Pulmonary artery endothelial cell (primary cell): ENCODE results near the gene KCNK3. TPM values are rescaled to one million over a fixed set of nuclear protein-coding genes. Genes with fewer than 3 reads are reported as not detected.
"Not testable (repeated sequence)": the region's sequence is repeated elsewhere in the genome, so short reads cannot be mapped to it uniquely, and the experiment has no call there.

Experiments used
- DNase-seq: peaks from one replicate; pipeline ENCODE4 v3.0.0-alpha.2; 2011; ENCODE audit warnings: low read depth, low spot score
- total RNA-seq: library from RNA; depleted of rRNA; stranded (reverse); fragments of >200 nt; gene quantifications from 2 replicates; pipeline ENCODE4 v1.2.3, GENCODE V29; 2014

Gene KCNK3
- not detected in 2 replicates for total RNA-seq

- DNase-seq = no peak
Measured at GRCh38 chr2:26692279-26692896, at the start of gene KCNK3. Gene KCNK3 (plus strand): TSS chr2:26692722. CDS start chr2:26692876, 154 bp downstream.

- DNase-seq = no peak
Measured at GRCh38 chr2:26644188-26644835, 48.2 kb upstream of the KCNK3 start.

GRCh38 chr2:26645762-26646161 lies 46.8 kb upstream of the KCNK3 start:
- no peak for DNase-seq

- no peak for DNase-seq
Measured at GRCh38 chr2:26646986-26647672, 45.4 kb upstream of the KCNK3 start.

- DNase-seq = no peak
Measured at GRCh38 chr2:26647981-26648380, 44.5 kb upstream of the KCNK3 start.

GRCh38 chr2:26648516-26648915 lies 44.0 kb upstream of the KCNK3 start:
- DNase-seq = no peak

GRCh38 chr2:26649322-26649721 lies 43.2 kb upstream of the KCNK3 start:
- no peak for DNase-seq

- no peak for DNase-seq
Measured at GRCh38 chr2:26649992-26650712, 42.4 kb upstream of the KCNK3 start.

GRCh38 chr2:26650713-26651469 lies 41.6 kb upstream of the KCNK3 start:
- DNase-seq = no peak

GRCh38 chr2:26651470-26651771 lies 41.1 kb upstream of the KCNK3 start:
- DNase-seq = no peak

- no peak for DNase-seq
Measured at GRCh38 chr2:26651799-26652198, 40.7 kb upstream of the KCNK3 start.

- DNase-seq = no peak
Measured at GRCh38 chr2:26652361-26653041, 40.0 kb upstream of the KCNK3 start.

GRCh38 chr2:26653207-26654060 lies 39.1 kb upstream of the KCNK3 start:
- no peak for DNase-seq

GRCh38 chr2:26654061-26654340 lies 38.5 kb upstream of the KCNK3 start:
- DNase-seq = no peak

GRCh38 chr2:26655120-26655519 lies 37.4 kb upstream of the KCNK3 start:
- not testable (repeated sequence) for DNase-seq

GRCh38 chr2:26655611-26656195 lies 36.8 kb upstream of the KCNK3 start:
- no peak for DNase-seq

- no peak for DNase-seq
Measured at GRCh38 chr2:26657265-26657664, 35.3 kb upstream of the KCNK3 start.

- no peak for DNase-seq
Measured at GRCh38 chr2:26658691-26659346, 33.7 kb upstream of the KCNK3 start.

- DNase-seq = no peak
Measured at GRCh38 chr2:26660363-26660962, 32.1 kb upstream of the KCNK3 start.
